Transverse colon (tissue), 4 donors: ENCODE results near the gene CAPZA2. TPM values are rescaled to one million over a fixed set of nuclear protein-coding genes. Genes with fewer than 3 reads are reported as not detected.

Source experiments
- DNase-seq: peaks from one replicate; pipeline ENCODE4 v3.0.0-alpha.2; 2019
- H3K27ac ChIP-seq, 4 donors: fragments of 200-600 bp; sonication (generic); 2 replicates each; pipeline ENCODE4 v1.5.1; 2016 to 2018; ENCODE audit warnings: inconsistent platforms in 4 of 4
- H3K27me3 ChIP-seq: fragments of 200-600 bp; sonication (generic); 2 replicates; pipeline ENCODE4 v1.5.1; 2017; ENCODE audit warnings: inconsistent platforms
- H3K36me3 ChIP-seq, 4 donors: fragments of 200-600 bp; sonication (generic); 2 replicates each; pipeline ENCODE4 v1.5.1; 2017 to 2019; ENCODE audit warnings: inconsistent platforms in 4 of 4
- H3K4me1 ChIP-seq, 4 donors: fragments of 200-600 bp; sonication (generic); 2 replicates each; pipeline ENCODE4 v1.5.1; 2017 to 2020; ENCODE audit warnings: inconsistent platforms in 4 of 4
- H3K4me3 ChIP-seq, 4 donors: fragments of 200-600 bp; sonication (generic); 1 replicate in 1 of 4; 2 replicates in 3 of 4; pipeline versions ENCODE4 v1.5.1 to v1.6.1; 2017 to 2019; ENCODE audit warnings: inconsistent platforms in 4 of 4
- H3K9me3 ChIP-seq, 2 donors: fragments of 200-600 bp; sonication (generic); 2 replicates each; pipeline ENCODE4 v1.5.1; 2017 to 2019; ENCODE audit warnings: inconsistent platforms in 2 of 2
- EP300 ChIP-seq: sonication (generic); formaldehyde crosslinking; IDR thresholded peaks from one replicate; pipeline ENCODE4 v1.6.1; 2017; ENCODE audit warnings: antibody characterized with exemption, low read depth
- POLR2A ChIP-seq: fragments of 450-650 bp; IDR thresholded peaks from one replicate; pipeline ENCODE4 v1.6.1; 2016; ENCODE audit warnings: antibody characterized with exemption, mild to moderate bottlenecking, moderate library complexity
- POLR2AphosphoS5 ChIP-seq, 3 donors: sonication (generic); formaldehyde crosslinking; IDR thresholded peaks; one replicate each; pipeline ENCODE4 v1.6.1; 2016; ENCODE audit warnings: antibody characterized with exemption in 3 of 3
- WGBS, 2 donors: methylation state at CpG; one replicate each; pipeline ENCODE4 v1.1.5; 2018; ENCODE audit warnings: low coverage in 1 of 2; 5-methylcytosine and 5-hydroxymethylcytosine counted together
- in situ Hi-C, 4 donors: fragments of 200-750 bp; cut with MboI; loops; one replicate each; pipeline versions ENCODE4 v1.15.0 to v1.15.1; 2017; ENCODE audit warnings: low sequenced_read_pairs in 3 of 4, low pct_ligation_motif_present in 1 of 4, low pct_unique_long_range_greater_than_20kb in 1 of 4
- intact Hi-C: fragments of 100-400 bp; cut with DNase I; formaldehyde crosslinking; loops from one replicate; pipeline ENCODE4 v1.15.1; 2023; ENCODE audit warnings: low total_unique reads
- total RNA-seq, 4 donors: library from RNA; depleted of rRNA; stranded (reverse); fragments of >200 nt; gene quantifications; one replicate each; pipeline ENCODE4 v1.1.0, GENCODE V29; 2016
- TF ChIP-seq, protein P1 (sequence below), 5 experiments: fragments of 200-600 bp in 3 of 5; fragments of 450-650 bp in 2 of 5; sonication (generic) in 3 of 5; IDR thresholded peaks; 1 replicate in 2 of 5; 2 replicates in 3 of 5; pipeline ENCODE4 v1.5.1; 2016 to 2017; ENCODE audit warnings: antibody characterized with exemption in 5 of 5, inconsistent platforms in 3 of 5, mild to moderate bottlenecking in 2 of 5, moderate library complexity in 1 of 5

The CAPZA2 gene
- total RNA-seq, 4 donors from 2014 or later: 74.4 to 133 (median 88.5) TPM

DNA sequence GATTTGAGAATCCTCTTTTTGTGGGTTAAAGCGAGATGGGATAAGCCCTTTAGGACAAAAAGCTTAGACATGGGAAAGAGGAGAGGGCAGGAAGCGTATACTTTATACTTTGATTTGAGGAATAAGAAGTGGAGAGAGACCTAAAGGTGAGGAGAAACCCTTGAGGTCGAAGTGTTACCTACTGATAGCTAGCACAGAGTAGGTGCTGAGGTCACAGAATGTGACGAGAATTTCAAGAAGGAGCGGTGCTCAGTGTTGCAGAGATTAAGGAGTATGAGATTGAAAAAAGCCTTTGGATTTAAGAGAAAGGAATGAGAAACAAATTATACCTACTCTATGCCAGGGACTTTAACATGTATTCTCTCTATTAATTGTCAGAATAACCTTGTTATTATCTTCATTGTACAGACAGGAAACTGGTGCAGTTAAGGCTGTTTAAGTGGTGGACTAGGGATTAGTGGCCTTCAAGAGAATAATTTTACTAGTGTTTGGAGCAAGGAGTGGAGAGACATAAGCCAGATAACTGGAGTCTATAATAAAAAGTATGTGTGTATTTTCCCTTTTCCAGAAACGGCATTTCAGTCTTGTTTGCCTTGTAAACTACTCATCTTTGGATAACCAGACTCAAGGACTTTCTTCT lies 8.8 kb downstream of the CAPZA2 start:
- Histone ChIP-seq H3K36me3 (no peaks in the 10 kb centered on the region), H3K9me3 (no peaks in the 10 kb centered on the region), H3K4me1 (peaks cover 10 to 72% (median 44%) of the 10 kb centered on the region in 4 donors), H3K4me3 (no peak overlapping the region), H3K27me3 (no peaks in the 10 kb centered on the region), H3K27ac (peak overlapping the region in 1 of 4 donors; percentile 1)
- intact Hi-C loops (no loop called here), in situ Hi-C loops (no loop called here)
- 83 to 86% methylated on average over 5 to 6 of the region's 6 CpGs for WGBS, 2 donors
- TF ChIP-seq POLR2AphosphoS5 (IDR thresholded peaks at IDR 0.05) (no peak), EP300 (no peak), POLR2A (no peak)
- TF ChIP-seq, protein P1, sequence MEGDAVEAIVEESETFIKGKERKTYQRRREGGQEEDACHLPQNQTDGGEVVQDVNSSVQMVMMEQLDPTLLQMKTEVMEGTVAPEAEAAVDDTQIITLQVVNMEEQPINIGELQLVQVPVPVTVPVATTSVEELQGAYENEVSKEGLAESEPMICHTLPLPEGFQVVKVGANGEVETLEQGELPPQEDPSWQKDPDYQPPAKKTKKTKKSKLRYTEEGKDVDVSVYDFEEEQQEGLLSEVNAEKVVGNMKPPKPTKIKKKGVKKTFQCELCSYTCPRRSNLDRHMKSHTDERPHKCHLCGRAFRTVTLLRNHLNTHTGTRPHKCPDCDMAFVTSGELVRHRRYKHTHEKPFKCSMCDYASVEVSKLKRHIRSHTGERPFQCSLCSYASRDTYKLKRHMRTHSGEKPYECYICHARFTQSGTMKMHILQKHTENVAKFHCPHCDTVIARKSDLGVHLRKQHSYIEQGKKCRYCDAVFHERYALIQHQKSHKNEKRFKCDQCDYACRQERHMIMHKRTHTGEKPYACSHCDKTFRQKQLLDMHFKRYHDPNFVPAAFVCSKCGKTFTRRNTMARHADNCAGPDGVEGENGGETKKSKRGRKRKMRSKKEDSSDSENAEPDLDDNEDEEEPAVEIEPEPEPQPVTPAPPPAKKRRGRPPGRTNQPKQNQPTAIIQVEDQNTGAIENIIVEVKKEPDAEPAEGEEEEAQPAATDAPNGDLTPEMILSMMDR (IDR thresholded peaks at IDR 0.05): no peak
- no peak for DNase-seq

DNA sequence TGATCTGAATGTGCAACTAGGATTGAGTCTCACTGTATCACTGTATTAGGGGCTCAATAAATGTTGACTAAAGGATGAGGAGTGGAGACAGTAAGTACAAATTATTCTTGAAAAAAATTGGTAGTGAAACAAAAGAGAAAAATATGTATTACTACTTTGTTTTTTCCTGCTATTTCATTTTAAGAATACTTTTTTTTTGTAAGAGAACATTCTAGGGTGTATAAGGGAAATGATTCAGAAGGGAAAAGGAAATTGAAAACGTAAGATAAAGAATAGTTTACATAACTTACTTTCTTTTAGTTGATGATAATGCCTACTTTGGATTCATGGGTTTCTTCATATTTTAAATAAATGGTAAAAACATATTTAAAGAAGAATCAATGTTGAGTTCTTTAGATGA lies 9.6 kb downstream of the CAPZA2 start:
- Histone ChIP-seq H3K27ac (peak overlapping the region in 1 of 4 donors; percentile 1), H3K36me3 (no peaks in the 10 kb centered on the region), H3K4me3 (no peak overlapping the region), H3K27me3 (no peaks in the 10 kb centered on the region), H3K4me1 (peaks cover 14 to 73% (median 46%) of the 10 kb centered on the region in 4 donors), H3K9me3 (no peaks in the 10 kb centered on the region)
- no peak for DNase-seq
- in situ Hi-C loops: no loop called here
- intact Hi-C loops: no loop called here
- WGBS, 2 donors: 21 to 43% methylated on average over 1 of the region's 1 CpG
- no peak for TF ChIP-seq POLR2AphosphoS5 (IDR thresholded peaks at IDR 0.05)
- TF ChIP-seq, protein P1 (IDR thresholded peaks at IDR 0.05): no peak
- no peak for TF ChIP-seq POLR2A
- TF ChIP-seq EP300: no peak

DNA sequence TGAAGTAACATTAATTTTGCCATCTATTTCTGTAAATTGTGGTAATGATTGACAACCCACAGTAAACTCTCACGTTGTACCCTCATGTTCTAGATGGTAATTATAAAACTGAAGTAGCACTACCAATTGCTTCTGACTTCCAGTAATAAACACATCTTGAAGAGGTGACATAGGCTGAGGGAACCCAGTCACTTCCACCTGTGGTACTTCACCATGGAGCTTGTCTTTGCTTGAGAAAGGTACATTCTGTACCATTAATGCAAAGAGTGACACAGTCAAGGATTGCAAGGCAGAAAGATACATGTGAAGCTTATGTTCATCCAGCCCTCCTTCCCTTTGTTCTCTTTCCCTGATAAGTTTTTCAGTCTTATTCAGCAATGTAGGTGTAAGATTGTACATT lies 11.2 kb downstream of the CAPZA2 start:
- H3K36me3 ChIP-seq: no peaks in the 10 kb centered on the region
- H3K4me1 ChIP-seq: peaks cover 14 to 71% (median 50%) of the 10 kb centered on the region in 4 donors
- no peaks in the 10 kb centered on the region for H3K9me3 ChIP-seq
- TF ChIP-seq POLR2A (no peak), POLR2AphosphoS5 (IDR thresholded peaks at IDR 0.05) (no peak), EP300 (no peak)
- TF ChIP-seq, protein P1 (IDR thresholded peaks at IDR 0.05): no peak
- in situ Hi-C loops (no loop called here), intact Hi-C loops (no loop called here)
- no peak overlapping the region for H3K4me3 ChIP-seq
- no peak overlapping the region for H3K27ac ChIP-seq
- DNase-seq: no peak
- H3K27me3 ChIP-seq: no peaks in the 10 kb centered on the region
- 22 to 31% methylated on average over 1 of the region's 1 CpG for WGBS, 2 donors

DNA sequence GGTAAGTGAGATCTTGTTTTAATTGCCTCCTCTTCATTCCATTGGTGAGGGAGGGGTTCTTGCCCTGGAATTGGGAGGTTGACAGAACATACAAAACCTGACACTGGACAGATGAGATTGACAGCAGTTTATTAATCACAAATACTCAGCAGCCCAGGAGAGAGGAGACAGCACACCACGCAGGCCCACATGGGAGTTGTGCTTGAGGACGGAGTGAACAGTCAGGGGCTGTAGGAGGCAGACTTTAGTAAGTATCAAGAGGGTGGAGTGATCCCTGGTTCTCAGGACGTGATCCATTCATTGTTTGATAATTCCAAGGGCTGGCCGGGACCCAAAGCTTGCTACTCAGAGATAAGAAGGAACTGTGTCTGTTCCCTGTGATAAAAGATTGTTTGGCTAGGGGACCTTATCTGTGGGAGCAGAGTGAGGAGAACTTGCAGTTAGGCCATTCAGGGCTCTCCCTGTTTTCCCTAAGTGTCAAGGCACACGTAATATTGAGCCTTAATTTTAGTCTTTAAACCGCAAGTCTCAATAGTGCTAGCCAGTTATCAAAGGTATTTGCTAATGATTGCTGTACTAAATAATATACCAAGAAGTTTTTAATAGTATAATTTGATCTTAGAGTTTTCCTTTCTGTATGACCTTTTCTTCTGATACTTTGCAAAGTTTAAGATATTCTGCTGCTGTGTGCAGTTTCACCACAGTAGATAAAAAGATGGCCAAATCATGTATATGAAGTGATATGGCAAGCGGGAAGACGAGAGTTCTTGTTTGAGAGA lies 14.5 kb downstream of the CAPZA2 start:
- no peaks in the 10 kb centered on the region for H3K9me3 ChIP-seq
- 46 to 47% methylated on average over 7 to 8 of the region's 8 CpGs for WGBS, 2 donors

More for the DNA sequence above, 14.5 kb downstream of the CAPZA2 start:
- Histone ChIP-seq H3K4me3 (no peak overlapping the region), H3K27ac (peak overlapping the region in 2 of 4 donors; percentile 2 to 29), H3K4me1 (peaks cover 15 to 47% (median 38%) of the 10 kb centered on the region in 4 donors), H3K36me3 (no peaks in the 10 kb centered on the region), H3K27me3 (no peaks in the 10 kb centered on the region)
- peak; percentile 55 for DNase-seq
- intact Hi-C loops: no loop called here
- TF ChIP-seq EP300 (no peak), POLR2A (no peak), POLR2AphosphoS5 (IDR thresholded peaks at IDR 0.05) (peak in 1 of 3 donors; percentile 25)
- TF ChIP-seq, protein P1 (IDR thresholded peaks at IDR 0.05): no peak
- in situ Hi-C loops: no loop called here
